CMK (cell line): ENCODE data around the gene MICAL3.

ENCODE experiments used
- DNase-seq: peaks from one replicate; pipeline ENCODE4 v3.0.0-alpha.2; 2010; ENCODE audit warnings: low read depth

MICAL3 gene

DNA sequence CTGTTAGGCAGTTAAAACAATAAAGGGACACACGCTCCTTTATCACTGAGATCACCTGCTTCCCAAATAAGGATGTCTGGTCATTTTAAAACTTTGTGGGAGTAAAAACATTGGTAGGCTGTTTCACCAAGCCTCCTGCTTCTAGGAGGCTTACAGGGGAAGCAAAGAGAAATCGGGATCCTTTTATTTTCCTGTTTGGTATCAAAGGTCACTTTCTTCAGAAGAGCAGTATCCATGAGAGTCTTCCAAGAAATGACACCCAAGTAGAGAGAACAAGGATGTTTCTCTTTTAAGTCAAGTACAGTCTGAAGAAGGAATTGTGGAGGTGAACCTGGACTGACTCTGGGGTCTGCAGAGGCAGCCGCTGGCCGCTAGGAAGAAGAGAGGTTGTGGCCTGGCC is 213.2 kb downstream of the MICAL3 start:
- no peak for DNase-seq

DNA sequence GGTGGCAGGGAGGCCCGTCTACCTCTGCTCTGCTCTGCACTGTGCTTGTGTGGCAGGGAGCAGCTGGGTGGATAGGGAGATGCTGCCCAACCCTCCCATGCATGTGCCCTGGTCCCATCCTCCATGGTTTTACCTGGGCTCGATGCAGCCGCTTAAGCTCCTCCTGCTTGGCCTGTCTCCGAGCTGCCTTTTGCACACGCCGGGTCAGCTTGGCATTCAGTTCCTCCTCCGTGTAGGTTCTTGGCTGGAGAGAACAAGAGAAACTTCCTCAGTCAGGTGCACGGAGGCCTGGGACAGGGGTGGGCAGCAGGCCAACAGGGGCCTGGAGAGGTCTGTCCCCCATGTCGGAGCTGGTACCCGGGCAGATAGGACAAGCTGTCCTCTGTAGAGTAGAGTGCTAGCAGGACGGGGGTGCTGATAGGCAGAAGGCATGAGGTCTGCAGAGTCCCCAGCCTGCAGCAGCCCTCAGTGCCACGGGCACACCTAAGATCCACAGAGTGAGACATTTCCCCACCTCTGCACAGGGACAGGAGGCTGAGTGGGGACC is 213.7 kb downstream of the MICAL3 start:
- no peak for DNase-seq

DNA sequence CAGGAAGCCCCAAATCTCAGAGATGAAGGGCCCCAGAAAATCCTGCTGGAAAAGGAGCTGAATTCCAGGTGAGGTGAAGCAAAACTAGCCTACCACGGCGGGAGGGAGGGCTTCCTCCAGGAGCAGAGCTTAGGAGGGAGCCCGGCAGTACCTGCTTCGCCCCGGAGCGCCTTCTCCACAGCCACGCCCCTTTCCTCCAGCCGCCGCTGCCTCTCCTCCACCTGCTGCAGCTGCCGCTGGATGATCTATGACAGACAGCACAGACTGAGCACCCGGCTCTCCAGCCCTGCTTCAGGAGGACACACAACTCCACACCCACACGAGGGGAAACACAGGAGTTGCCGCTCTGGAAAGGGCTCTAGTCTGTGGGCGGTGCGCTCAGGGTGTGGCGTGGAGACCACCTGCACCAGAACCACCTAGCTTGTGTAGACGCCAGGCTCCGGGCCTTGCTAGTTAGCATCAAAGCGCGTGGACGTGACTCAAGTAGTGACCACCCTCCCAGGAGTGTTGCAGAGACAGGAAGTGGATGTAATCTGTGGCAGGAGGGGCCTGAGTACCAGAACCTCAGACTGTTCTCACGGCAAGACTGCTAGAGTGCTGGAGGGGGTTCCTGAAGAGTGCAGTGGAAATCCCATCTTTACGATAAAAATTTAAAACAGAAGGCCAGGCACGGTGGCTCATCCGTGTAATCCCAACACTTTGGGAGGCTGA is 215.5 kb downstream of the MICAL3 start:
- no peak for DNase-seq

GRCh38 chr22:17807578-17808410 is 216.6 kb downstream of the MICAL3 start:
- no peak for DNase-seq

DNA sequence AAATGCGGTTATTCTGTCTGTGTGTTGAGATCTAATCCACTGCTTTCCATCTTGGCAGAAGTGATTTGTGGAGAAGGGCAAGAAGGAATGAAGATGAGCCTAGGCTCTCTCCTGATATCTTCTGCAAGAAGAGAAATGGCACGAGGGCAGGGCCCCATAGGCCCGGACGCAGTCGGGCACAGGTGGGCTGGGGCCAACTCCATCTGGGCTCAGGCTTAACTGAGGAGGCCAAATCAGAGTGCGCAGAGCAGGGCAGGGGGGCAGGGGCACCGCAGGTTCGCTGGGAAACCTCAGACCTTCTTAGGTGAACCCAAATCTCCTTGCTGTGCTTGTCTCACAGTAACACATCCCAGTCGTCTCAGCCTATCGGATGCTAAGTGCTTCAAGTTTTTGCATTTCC is 217.3 kb downstream of the MICAL3 start:
- DNase-seq, result no peak

DNA sequence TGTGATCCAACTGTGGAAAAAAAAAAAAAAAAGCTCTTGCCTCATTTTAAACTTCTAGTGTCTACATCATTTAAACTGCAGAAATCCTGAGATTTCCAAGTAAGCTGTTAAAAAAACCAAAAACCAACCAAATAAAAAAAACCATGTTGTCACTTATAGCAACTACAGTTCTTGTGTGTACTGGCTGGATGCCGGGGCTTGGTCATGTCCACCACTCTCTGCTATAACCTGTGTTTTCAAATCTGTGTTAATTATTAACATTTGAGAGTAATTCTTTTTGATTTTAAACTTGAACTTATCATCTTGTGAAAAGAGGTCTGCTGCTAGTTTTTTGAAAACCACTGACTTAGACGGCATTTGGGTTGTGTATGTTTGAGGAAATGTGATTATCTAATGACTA is 217.9 kb downstream of the MICAL3 start:
- no peak for DNase-seq

GRCh38 chr22:17804331-17805080 is 219.9 kb downstream of the MICAL3 start:
- no peak for DNase-seq

DNA sequence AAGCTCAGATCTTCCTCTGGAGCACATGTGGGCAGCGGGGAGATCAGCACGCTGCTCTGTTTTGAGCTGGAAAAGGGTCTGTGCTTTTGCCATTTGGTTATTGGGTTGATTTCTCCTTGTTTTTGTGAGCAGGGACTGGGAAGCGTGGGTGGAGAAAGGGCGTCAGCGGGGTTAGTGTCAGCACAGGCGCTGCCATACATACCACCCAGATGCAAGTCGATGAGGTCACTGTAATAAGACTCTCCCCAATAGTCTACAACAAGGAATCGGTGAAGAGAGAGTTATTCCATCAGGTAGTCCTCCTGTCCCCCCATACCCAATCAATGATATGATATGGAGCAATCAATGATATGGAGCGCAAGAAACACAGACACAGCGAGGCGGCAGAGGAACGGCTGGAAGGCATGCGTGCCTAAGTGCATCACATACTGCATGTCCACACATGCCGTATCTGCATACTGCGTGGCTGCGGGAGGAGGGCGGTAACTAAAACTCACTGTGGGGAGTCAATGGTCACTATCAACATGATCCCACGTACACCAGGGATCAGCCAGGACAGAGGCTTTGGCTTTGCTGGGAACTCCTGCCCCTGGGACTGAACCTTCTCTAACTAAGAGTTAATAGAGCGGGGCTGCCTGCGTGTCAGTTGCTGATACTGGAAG is 220.6 kb downstream of the MICAL3 start:
- DNase-seq, result no peak

- no peak for DNase-seq
Measured at GRCh38 chr22:17802822-17803221, 221.5 kb downstream of the MICAL3 start.

GRCh38 chr22:17802411-17802810 is 221.9 kb downstream of the MICAL3 start:
- DNase-seq, result no peak

GRCh38 chr22:17797721-17798559 is 226.4 kb downstream of the MICAL3 start:
- DNase-seq, result no peak

DNA sequence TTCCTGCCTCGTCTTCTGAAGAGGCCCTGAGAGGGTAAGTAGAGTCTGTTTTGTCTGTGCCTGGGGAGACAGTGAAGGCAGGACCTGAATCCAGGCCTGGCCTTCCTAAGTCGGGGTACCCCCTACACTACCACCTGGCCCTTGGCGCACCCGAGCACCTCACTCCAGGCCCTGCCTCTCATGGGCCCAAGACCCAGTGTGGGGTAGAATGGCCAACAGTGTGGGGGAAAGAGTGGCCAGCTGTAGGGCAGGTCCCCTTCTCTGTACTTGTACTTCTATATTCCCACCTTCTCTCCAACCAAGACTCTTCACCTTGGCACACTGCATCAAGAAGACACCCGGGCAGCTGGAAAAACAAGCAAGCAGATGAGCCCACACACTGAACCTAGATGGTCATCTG is 227.7 kb downstream of the MICAL3 start:
- no peak for DNase-seq

GRCh38 chr22:17795661-17796548 is 228.5 kb downstream of the MICAL3 start:
- no peak for DNase-seq

DNA sequence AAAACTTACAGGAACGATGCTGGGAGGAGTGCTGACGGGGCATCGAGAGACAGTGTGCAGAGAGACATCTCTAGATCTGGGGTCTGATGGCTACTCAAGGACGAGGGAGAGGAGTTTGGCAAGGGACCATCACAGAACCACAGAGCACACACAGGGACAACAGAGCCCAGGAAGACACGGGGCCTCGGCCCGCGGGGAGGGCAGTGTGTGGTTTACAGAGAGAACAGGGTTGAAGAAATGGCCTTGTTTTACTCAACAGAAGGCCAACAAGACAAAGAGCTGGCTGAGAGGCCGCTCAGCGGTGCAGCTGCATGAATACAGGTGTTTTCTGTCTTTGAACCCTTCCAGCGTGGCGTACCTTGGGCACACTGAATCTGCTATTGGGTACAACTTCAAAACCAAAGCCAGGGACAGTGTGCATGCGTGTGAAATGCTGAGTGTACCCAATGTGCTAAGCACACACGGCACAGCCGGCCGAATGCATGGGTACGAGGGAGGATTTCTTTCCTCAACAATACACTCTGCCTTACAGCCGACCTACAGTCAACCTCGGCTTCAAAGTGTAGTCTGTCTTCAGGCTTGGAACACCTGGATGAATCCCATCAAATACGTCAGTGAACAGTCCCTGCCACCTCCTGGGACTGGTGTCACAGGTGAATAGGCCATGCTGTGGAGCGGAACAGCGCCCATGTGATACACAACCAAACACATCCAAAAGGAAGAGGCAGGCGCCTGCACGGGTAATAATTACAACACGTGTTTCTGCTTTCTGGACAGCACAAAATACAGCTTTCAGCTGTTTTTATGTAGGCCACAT is 229.4 kb downstream of the MICAL3 start:
- no peak for DNase-seq

GRCh38 chr22:17792854-17793434 is 231.4 kb downstream of the MICAL3 start:
- no peak for DNase-seq

GRCh38 chr22:17792299-17792698 is 232.1 kb downstream of the MICAL3 start:
- DNase-seq, result no peak

DNA sequence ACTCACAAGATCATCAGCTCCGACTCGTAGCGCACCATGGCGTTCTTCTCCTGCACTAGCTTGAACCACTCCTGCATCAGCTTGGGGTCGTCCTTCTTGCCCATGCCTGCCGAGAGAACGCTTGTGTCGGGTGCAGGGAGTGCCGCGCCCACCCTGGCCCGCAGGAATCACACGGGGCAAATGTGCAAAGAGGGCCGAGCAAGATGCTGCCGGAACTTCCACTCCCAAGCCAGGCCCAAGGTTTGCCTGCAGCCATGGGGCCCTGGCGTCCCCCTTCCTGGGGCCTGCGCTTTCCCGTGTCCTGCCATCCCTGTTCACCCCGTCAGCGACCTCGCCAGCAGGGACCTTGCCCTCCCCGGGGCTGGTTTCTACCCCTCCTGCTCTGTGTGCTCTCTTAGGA is 233.2 kb downstream of the MICAL3 start:
- DNase-seq, result no peak

- DNase-seq, result no peak
Measured at GRCh38 chr22:17789379-17790200, 234.8 kb downstream of the MICAL3 start.
